Measurements from ENCODE around the gene NDUFA7.

GRCh38 chr19:8357007-8357521, 35.9 kb upstream of the NDUFA7 start:
- TF ChIP-seq REST (IDR thresholded peaks at IDR 0.05; ENCODE audit: insufficient replicate concordance, low read depth) (no peak), CTCF (IDR thresholded peaks at IDR 0.05; ENCODE audit: insufficient read depth, low read length) (no peak), POLR2AphosphoS5 (IDR thresholded peaks at IDR 0.05; ENCODE audit: low read depth) (no peak), SPI1 (IDR thresholded peaks at IDR 0.05; ENCODE audit: borderline replicate concordance, low read depth) (no peak), GABPA (IDR thresholded peaks at IDR 0.05; ENCODE audit: low read depth) (no peak)

All from HL-60 (cell line).